Stimulated activated CD8-positive, alpha-beta memory T cell treated with anti-CD3 and anti-CD28 coated beads, Interleukin-15, amount 100 ng/mL, for 24 hours (primary cell): ENCODE results near the gene AFAP1L2.

Source experiments
- DNase-seq: peaks from one replicate; pipeline ENCODE4 v3.0.0-alpha.2; 2020; ENCODE audit warnings: low read depth

AFAP1L2 gene

DNA sequence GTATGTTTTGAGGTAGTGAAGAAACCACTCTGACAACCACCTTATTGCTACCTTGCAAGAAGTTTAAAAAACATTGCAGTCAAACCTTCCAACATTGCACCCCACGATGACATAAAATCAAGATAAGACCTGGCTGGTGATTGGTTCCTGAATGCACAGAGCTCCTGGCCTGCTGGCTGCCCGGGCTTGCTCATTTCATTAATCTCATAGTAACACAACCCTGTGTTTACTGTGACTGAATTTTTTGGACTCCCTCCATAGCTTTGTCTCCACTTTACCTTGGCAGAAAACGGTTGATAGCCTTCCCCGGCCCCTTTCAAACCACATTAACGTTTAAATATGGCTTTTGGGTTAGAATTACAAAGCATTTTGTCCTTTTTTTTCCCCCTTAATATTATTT is 137.8 kb downstream of the AFAP1L2 start:
- DNase-seq: no peak

DNA sequence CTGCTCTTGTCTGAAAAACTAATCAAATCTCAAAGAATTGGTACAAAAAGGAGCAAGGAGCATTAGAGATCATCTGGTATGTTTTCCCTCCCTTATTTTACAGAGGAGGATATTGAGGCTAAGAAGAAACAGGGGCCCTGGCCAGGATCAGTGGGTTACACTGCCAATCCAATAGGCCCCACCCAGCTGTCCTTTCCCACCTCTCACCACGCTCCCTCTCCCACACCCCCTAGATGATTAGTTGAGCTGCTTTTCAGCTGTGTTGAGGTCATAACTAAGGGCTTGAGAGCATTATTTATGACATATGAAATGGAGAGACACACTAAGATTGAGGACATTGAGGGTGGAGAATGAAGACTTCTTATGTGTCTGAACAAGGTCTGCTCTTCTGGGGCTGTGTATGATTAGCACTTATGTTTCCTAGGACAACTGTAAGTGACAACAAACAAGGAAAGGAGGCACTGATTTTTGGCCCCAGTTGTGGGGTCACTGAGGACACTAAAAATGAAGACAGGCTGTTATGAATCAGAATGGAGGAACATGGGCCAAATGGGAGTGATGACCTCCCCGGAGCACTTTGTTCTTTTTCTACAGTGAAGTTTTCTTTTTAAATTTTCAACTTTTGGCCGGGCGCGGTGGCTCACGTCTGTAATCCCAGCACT is 138.8 kb downstream of the AFAP1L2 start:
- no peak for DNase-seq

- no peak for DNase-seq
Measured at GRCh38 chr10:114262496-114262895, 141.8 kb downstream of the AFAP1L2 start.

GRCh38 chr10:114261076-114261475 is 143.2 kb downstream of the AFAP1L2 start:
- DNase-seq: no peak

- no peak for DNase-seq
Measured at GRCh38 chr10:114260366-114260765, 143.9 kb downstream of the AFAP1L2 start.

DNA sequence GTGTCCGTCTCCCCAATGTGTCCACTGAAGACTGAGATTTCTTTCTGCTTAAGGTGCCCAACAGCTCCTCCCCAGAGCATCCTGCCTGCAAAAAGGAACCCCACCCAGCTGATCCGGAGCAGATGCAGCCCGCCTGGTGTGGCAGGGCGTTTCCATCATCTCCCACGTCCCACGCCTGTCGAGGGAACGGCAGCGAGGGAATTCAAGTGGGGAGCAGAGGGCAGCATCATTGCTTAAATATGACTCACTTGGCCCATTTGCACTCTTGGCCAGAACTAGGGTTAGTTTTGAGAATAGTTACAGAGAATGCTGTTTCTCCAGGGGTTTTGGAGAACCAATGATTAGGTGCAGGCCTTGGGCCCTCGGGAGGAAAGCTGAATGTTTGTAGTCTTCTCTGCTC is 144.5 kb downstream of the AFAP1L2 start:
- DNase-seq: no peak

GRCh38 chr10:114258274-114258840 is 145.9 kb downstream of the AFAP1L2 start:
- no peak for DNase-seq

- no peak for DNase-seq
Measured at GRCh38 chr10:114257498-114257897, 146.8 kb downstream of the AFAP1L2 start.

- no peak for DNase-seq
Measured at GRCh38 chr10:114256822-114257221, 147.5 kb downstream of the AFAP1L2 start.

DNA sequence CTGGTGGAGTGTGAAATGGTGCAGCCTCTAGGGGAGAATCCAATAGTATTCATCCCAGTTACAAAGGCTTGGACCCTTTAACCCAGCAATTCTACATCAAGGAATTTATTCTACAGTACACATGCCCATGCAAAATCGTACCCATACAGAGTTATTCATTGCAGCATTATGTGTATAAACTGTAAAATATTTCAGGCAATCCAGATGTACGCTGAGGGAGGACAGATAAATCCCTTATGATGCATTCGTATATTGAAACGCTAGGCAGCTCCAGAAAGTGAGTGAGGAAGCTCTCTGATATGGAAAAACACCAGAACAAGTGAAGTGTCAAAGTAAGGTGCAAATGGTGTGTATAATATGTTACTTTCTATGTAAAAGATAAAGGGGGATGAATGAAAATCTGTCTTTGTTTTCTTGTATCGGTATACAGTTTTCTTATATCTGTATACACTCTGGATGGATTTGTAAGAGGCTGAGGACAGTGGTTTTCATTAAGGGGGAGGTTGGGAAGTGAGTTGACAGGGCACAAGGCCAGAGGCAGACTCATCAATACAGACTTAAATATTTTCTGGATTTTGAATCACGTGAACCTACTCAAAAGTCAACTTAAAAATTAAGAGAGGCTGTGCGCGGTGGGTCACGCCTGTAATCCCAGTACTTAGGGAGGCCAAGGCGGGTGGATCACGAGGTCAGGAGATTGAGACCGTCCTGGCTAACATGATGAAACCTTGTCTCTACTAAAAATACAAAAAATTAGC is 148.1 kb downstream of the AFAP1L2 start:
- DNase-seq: no peak

- no peak for DNase-seq
Measured at GRCh38 chr10:114255227-114255626, 149.1 kb downstream of the AFAP1L2 start.

GRCh38 chr10:114252883-114253282 is 151.4 kb downstream of the AFAP1L2 start:
- no peak for DNase-seq

GRCh38 chr10:114252092-114252491 is 152.2 kb downstream of the AFAP1L2 start:
- DNase-seq: no peak

GRCh38 chr10:114250716-114251115 is 153.6 kb downstream of the AFAP1L2 start:
- DNase-seq: no peak

DNA sequence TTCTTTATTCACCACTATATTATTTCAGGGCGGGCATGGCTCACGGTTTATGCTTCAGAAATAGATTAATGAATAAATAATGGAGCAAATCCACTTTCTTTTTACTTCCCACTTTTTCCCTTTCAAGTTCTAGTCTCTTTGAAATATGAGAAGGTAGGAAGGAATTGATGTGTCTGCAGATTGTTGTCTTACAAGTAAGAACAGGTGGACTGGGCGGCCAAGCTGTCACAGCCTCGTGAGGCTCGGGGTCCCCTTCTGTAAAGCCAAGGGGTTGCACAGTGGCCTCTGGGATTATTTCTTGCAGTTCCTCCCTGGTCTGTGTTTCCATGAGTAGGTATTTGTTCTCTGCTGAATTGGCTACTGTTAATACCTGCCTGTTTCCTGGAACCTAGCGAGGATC is 154.1 kb downstream of the AFAP1L2 start:
- no peak for DNase-seq

DNA sequence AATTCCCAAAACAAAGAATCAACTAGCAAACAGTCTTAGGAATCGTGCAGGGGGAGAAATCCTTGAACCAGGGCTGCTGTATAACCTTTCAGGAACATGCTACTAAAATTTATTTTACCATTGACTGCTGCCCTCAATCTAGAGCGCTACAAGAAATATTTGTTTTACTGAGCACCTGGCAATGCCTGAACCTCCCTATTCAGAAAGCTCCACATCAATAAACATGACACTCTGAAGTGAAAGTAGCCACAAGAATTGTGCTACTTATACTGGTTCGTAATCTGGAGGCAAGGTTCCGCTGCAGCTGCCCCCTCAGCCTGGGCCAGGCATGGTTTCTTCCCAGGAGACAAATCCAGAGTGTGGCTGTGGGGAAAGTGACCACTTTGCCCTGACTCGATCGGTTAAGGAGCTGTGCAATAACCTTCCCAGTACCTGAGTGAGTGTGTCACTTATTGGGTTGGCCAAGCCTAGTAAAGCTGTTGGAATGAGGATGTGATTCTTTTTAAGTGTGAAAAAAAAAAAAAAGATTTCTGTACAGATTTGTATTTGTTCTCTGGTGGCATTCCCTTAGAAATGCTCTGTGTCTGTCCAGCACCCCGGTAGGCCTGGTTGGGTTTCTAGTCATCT is 157.5 kb downstream of the AFAP1L2 start:
- no peak for DNase-seq

GRCh38 chr10:114245121-114245791 is 159.0 kb downstream of the AFAP1L2 start:
- DNase-seq: no peak
